ENCODE data around the gene GRHL1.
A peak's percentile ranks its signal among the peaks of the same experiment; 100 is the strongest.

Gene GRHL1

GRCh38 chr2:10041711-10042110 lies 90.2 kb downstream of the GRHL1 start:
- DNase-seq (ENCODE audit: low read depth in 2 of 2, low spot score in 1 of 2), result no peak

GRCh38 chr2:10042301-10043161 lies 91.0 kb downstream of the GRHL1 start:
- peak in 1 of 2 donors; percentile 12 for DNase-seq (ENCODE audit: low read depth in 2 of 2, low spot score in 1 of 2)

GRCh38 chr2:10043256-10043905 lies 91.9 kb downstream of the GRHL1 start, which contains the start of gene KLF11:
Gene KLF11 (plus strand): TSS chr2:10043550. CDS start chr2:10043717, 167 bp downstream.
- DNase-seq (ENCODE audit: low read depth in 2 of 2, low spot score in 1 of 2), result peak; percentile 47 to 68

GRCh38 chr2:10043906-10044601 lies 92.6 kb downstream of the GRHL1 start:
- peak; percentile 65 to 94 for DNase-seq (ENCODE audit: low read depth in 2 of 2, low spot score in 1 of 2)

GRCh38 chr2:10045561-10046355 lies 94.3 kb downstream of the GRHL1 start:
- DNase-seq (ENCODE audit: low read depth in 2 of 2, low spot score in 1 of 2), result no peak

GRCh38 chr2:10046931-10047330 lies 95.4 kb downstream of the GRHL1 start:
- DNase-seq (ENCODE audit: low read depth in 2 of 2, low spot score in 1 of 2), result no peak

- no peak for DNase-seq (ENCODE audit: low read depth in 2 of 2, low spot score in 1 of 2)
Measured at GRCh38 chr2:10047616-10048500, 96.4 kb downstream of the GRHL1 start.

- DNase-seq (ENCODE audit: low read depth in 2 of 2, low spot score in 1 of 2), result no peak
Measured at GRCh38 chr2:10048501-10049171, 97.1 kb downstream of the GRHL1 start.
